Loucy (cell line): ENCODE results near the gene RABGGTA.

Experiments
- H2AFZ ChIP-seq: fragments of 200-600 bp; sonication (generic); 2 replicates; pipeline ENCODE4 v1.6.0; 2016; ENCODE audit warnings: antibody characterized with exemption, mild to moderate bottlenecking, low read length, moderate library complexity
- H3F3A ChIP-seq: fragments of 200-600 bp; 2 replicates; pipeline ENCODE4 v1.6.0; 2016; ENCODE audit warnings: antibody characterized with exemption, low read depth, mild to moderate bottlenecking
- H3K27me3 ChIP-seq: fragments of 200-600 bp; sonication (generic); 2 replicates; pipeline ENCODE4 v1.6.1; 2014; ENCODE audit warnings: low read length, mild to moderate bottlenecking; ENCODE audit not compliant: insufficient read depth, poor library complexity, severe bottlenecking
- H3K36me3 ChIP-seq: fragments of 200-600 bp; sonication (generic); 2 replicates; pipeline ENCODE4 v1.6.1; 2016; ENCODE audit warnings: low read length; ENCODE audit not compliant: insufficient read depth
- H3K4me1 ChIP-seq: fragments of 200-600 bp; sonication (generic); 2 replicates; pipeline ENCODE4 v1.5.1; 2014; ENCODE audit warnings: low read length, mild to moderate bottlenecking; ENCODE audit not compliant: insufficient read depth, poor library complexity, severe bottlenecking
- H3K4me2 ChIP-seq: fragments of 200-600 bp; sonication (generic); 2 replicates; pipeline ENCODE4 v1.6.0; 2014; ENCODE audit warnings: antibody characterized with exemption, low read length, low read depth, mild to moderate bottlenecking; ENCODE audit not compliant: poor library complexity, severe bottlenecking
- H3K4me3 ChIP-seq: fragments of 200-600 bp; sonication (generic); 2 replicates; pipeline ENCODE4 v1.5.1; 2014; ENCODE audit warnings: low read length, mild to moderate bottlenecking, mixed read lengths; ENCODE audit not compliant: poor library complexity, severe bottlenecking
- H3K79me2 ChIP-seq: fragments of 200-600 bp; sonication (generic); 2 replicates; pipeline ENCODE4 v1.6.1; 2014; ENCODE audit warnings: low read length; ENCODE audit not compliant: insufficient read depth
- H3K9ac ChIP-seq: fragments of 200-600 bp; sonication (generic); 2 replicates; pipeline ENCODE4 v1.6.0; 2014; ENCODE audit warnings: mild to moderate bottlenecking, low read depth, low read length, moderate library complexity; ENCODE audit not compliant: poor library complexity, severe bottlenecking
- H3K9me2 ChIP-seq: fragments of 200-600 bp; sonication (generic); replicated peaks from 2 replicates; pipeline ENCODE4 v1.6.1; 2016; ENCODE audit warnings: low read depth, low read length, mixed read lengths
- H3K9me3 ChIP-seq: fragments of 200-600 bp; sonication (generic); 2 replicates; pipeline ENCODE4 v1.6.1; 2014; ENCODE audit warnings: mild to moderate bottlenecking, antibody characterized with exemption, low read length, low read depth; ENCODE audit not compliant: insufficient read depth
- H4K20me1 ChIP-seq: fragments of 200-600 bp; sonication (generic); 2 replicates; pipeline ENCODE4 v1.6.0; 2014; ENCODE audit warnings: antibody characterized with exemption, low read length, mild to moderate bottlenecking; ENCODE audit not compliant: insufficient read depth, poor library complexity, severe bottlenecking
- CTCF ChIP-seq: fragments of 200-600 bp; sonication (generic); conservative IDR thresholded peaks from 2 replicates; pipeline ENCODE4 v1.5.1; 2014; ENCODE audit warnings: mild to moderate bottlenecking, antibody characterized with exemption, low read length
- EZH2phosphoT487 ChIP-seq: fragments of 200-600 bp; IDR thresholded peaks from 2 replicates; pipeline ENCODE4 v1.6.1; 2018; ENCODE audit warnings: antibody characterized with exemption, mild to moderate bottlenecking, moderate library complexity, borderline replicate concordance

Gene RABGGTA

GRCh38 chr14:24235804-24236688 lies 35.4 kb downstream of the RABGGTA start:
- no peak for TF ChIP-seq EZH2phosphoT487
- TF ChIP-seq CTCF: no peak
- Histone ChIP-seq H3K4me3 (no peak overlapping the region), H3K9me2 (no peaks in the 10 kb centered on the region), H3K27me3 (no peaks in the 10 kb centered on the region), H3K4me2 (peak overlapping the region; percentile 98), H3F3A (no peaks in the 10 kb centered on the region), H3K9ac (peak overlapping the region; percentile 89), H2AFZ (no peak overlapping the region), H3K9me3 (no peaks in the 10 kb centered on the region), H3K79me2 (peaks cover 74% of the 10 kb centered on the region), H3K4me1 (peaks cover 56% of the 10 kb centered on the region), H4K20me1 (peaks cover 10% of the 10 kb centered on the region), H3K36me3 (peaks cover 49% of the 10 kb centered on the region; the same call in 1 of the 2 replicates)

GRCh38 chr14:24234095-24235005 lies 37.0 kb downstream of the RABGGTA start:
- Histone ChIP-seq H3K27me3 (no peaks in the 10 kb centered on the region), H3F3A (no peaks in the 10 kb centered on the region), H3K4me3 (peak overlapping the region; percentile 93), H2AFZ (no peak overlapping the region), H3K9ac (peak overlapping the region; percentile 89), H3K4me2 (peak overlapping the region; percentile 98), H3K36me3 (peaks cover 35% of the 10 kb centered on the region; the same call in 1 of the 2 replicates), H3K9me3 (no peaks in the 10 kb centered on the region), H3K9me2 (no peaks in the 10 kb centered on the region), H4K20me1 (no peaks in the 10 kb centered on the region), H3K4me1 (peaks cover 41% of the 10 kb centered on the region), H3K79me2 (peaks cover 70% of the 10 kb centered on the region)
- TF ChIP-seq EZH2phosphoT487: no peak
- no peak for TF ChIP-seq CTCF

DNA sequence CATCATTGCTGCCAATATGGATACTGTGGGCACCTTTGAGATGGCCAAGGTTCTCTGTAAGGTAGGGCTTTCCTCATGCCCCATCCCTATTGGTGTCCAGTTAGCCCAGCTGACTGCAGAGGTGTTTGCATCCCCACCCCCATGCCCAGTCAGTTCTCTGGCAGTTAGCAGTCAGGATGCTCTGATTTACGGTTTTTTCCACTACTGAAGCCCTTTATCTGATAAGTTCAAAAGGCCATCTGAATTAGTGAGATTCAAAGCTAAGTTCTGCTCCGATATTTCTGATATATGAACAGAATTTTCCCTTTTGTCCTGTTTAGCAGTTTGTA lies 37.9 kb downstream of the RABGGTA start:
- no peaks in the 10 kb centered on the region for H3F3A ChIP-seq
- no peaks in the 10 kb centered on the region for H4K20me1 ChIP-seq
- H3K4me3 ChIP-seq: peak overlapping the region; percentile 93
- H3K9me3 ChIP-seq: no peaks in the 10 kb centered on the region
- H3K4me1 ChIP-seq: peaks cover 39% of the 10 kb centered on the region
- peaks cover 66% of the 10 kb centered on the region for H3K79me2 ChIP-seq
- H3K27me3 ChIP-seq: no peaks in the 10 kb centered on the region
- no peak overlapping the region for H2AFZ ChIP-seq
- TF ChIP-seq EZH2phosphoT487: no peak
- TF ChIP-seq CTCF: no peak
- H3K9ac ChIP-seq: peak overlapping the region; percentile 89
- H3K36me3 ChIP-seq: peaks cover 27% of the 10 kb centered on the region; the same call in 1 of the 2 replicates
- H3K4me2 ChIP-seq: peak overlapping the region; percentile 98
- no peaks in the 10 kb centered on the region for H3K9me2 ChIP-seq
